ENCODE measurements around the gene TBCC. TPM values are rescaled to one million over a fixed set of nuclear protein-coding genes. Genes with fewer than 3 reads are reported as not detected.

Gene TBCC
- total RNA-seq, 1 donor from 2014 or later = 19.7 TPM

DNA sequence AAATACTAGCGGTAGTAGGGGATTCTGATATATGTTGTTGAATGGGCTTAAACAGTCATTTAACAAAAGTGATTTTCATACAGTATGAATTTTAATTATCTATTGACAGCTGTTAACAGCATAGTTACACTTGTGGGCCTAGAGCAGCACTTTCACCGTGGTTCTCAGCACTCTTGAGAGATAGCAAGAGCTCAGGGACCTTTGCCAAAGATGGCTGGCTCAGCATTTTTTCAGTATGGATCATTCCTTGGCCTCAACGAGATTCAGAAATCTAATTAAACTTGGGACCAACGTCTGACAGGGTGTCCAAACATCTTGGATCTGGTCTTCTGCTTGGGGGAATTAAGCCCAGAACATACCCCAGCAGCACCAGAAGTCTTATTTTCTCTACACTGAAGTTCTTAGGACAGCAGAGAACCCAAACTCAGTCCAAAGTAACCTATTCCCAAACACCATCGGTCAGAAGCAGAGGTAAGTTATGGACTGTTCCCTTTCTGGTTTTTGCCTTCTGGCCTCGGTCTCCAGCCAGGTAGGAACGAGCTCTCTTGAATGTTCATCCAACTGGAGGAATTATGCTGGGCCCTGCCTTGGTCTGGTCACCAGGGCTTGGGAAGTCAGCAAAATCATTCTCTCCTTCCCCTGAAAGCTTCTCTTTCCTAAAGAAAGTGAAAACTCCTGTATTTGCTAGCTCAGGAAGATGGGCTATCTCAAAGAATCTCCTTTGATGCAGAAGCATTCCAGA, 49.2 kb downstream of the TBCC start:
- DNase-seq (ENCODE audit: low spot score) = no peak

DNA sequence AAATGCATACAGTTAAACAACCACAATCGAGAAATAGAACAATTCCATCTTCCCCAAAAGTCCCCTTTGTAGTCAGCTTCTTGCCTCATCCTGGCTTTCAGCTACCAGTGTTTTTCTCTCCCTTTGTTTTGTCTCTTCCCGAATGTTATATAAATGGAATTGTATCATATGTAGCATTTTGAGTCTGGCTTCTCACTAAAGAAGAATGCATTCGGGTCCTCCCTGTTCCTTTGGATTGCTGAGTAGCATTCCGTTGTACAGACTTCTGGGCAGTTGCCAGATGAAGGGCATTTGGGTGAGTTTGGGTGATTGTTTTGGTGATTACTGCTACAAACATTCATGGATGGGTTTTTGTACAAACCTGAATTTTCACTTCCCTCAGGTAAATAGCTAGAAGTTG, 51.3 kb downstream of the TBCC start:
- no peak for DNase-seq (ENCODE audit: low spot score)

Other genes with a start within 250 kb of the TBCC start
- 33.3 TPM for gene UBR2, start 182.1 kb downstream of the TBCC start, total RNA-seq
- 1.7 TPM for gene PRPH2, start 23.5 kb downstream of the TBCC start, total RNA-seq
- 18.1 TPM for gene BICRAL, start 35.9 kb upstream of the TBCC start, total RNA-seq
- gene RPL7L1, start 133.5 kb upstream of the TBCC start, total RNA-seq = 61.1 TPM
- 0.37 TPM for gene PTCRA, start 169.9 kb upstream of the TBCC start, total RNA-seq
- gene CNPY3, start 183.4 kb upstream of the TBCC start, total RNA-seq = 88.9 TPM
- 0.52 TPM for gene GNMT, start 214.7 kb upstream of the TBCC start, total RNA-seq
- gene PEX6, start 233.1 kb upstream of the TBCC start, total RNA-seq = 53.0 TPM
- 34.9 TPM for gene PPP2R5D, start 238.5 kb upstream of the TBCC start, total RNA-seq

Data from mucosa of gallbladder (tissue), 1 donor.